Aorta (tissue), 5 donors: ENCODE data around the gene PRRX1. TPM values are rescaled to one million over a fixed set of nuclear protein-coding genes. Genes with fewer than 3 reads are reported as not detected.

ENCODE experiments used
- ATAC-seq: fragments of 200-7000 bp; cut with Tn5 transposase; one replicate; pipeline ENCODE4 v1.9.1; 2022; ENCODE audit warnings: moderate library complexity; ENCODE audit not compliant: low FRiP score
- DNase-seq, 2 donors: peaks; one replicate each; pipeline ENCODE4 v3.0.0-alpha.2; 2020
- H3K27ac ChIP-seq, 2 donors: one replicate each; pipeline ENCODE4 v1.5.1; 2013; ENCODE audit warnings: low read length in 2 of 2, mild to moderate bottlenecking in 2 of 2, moderate library complexity in 2 of 2, control low read depth in 1 of 2, inconsistent platforms in 1 of 2, low read depth in 1 of 2
- H3K27me3 ChIP-seq, 2 donors: one replicate each; pipeline ENCODE4 v1.6.1; 2013; ENCODE audit warnings: control low read depth in 1 of 2, low read length in 1 of 2, mild to moderate bottlenecking in 1 of 2, moderate library complexity in 1 of 2; ENCODE audit not compliant: insufficient read depth in 2 of 2, control insufficient read depth in 1 of 2
- H3K36me3 ChIP-seq, 2 donors: one replicate each; pipeline ENCODE4 v1.6.1; 2013; ENCODE audit warnings: control low read depth in 1 of 2, low read length in 1 of 2, mild to moderate bottlenecking in 1 of 2; ENCODE audit not compliant: insufficient read depth in 2 of 2, control insufficient read depth in 1 of 2
- H3K4me1 ChIP-seq, 2 donors: one replicate each; pipeline ENCODE4 v1.6.1; 2013; ENCODE audit warnings: low read length in 2 of 2, control low read depth in 1 of 2, mild to moderate bottlenecking in 1 of 2, moderate library complexity in 1 of 2; ENCODE audit not compliant: insufficient read depth in 2 of 2, control insufficient read depth in 1 of 2
- H3K4me3 ChIP-seq, 2 donors: one replicate each; pipeline ENCODE4 v1.5.1; 2013; ENCODE audit warnings: low read length in 2 of 2, control low read depth in 1 of 2, mild to moderate bottlenecking in 1 of 2
- H3K9me3 ChIP-seq: one replicate; pipeline ENCODE4 v1.6.1; 2013; ENCODE audit warnings: mild to moderate bottlenecking, low read length; ENCODE audit not compliant: control insufficient read depth
- WGBS, 2 donors: extraction: QIAGEN DNeasy Blood & Tissue Kit; methylation state at CpG; one replicate each; pipeline ENCODE4 v1.1.7; 2013; 5-methylcytosine and 5-hydroxymethylcytosine counted together
- intact Hi-C, 2 donors: fragments of 100-400 bp; cut with DNase I; formaldehyde crosslinking; loops; one replicate each; pipeline versions ENCODE4 v1.14.2 to v1.15.0; 2022
- polyA plus RNA-seq, 2 donors: library from polyadenylated mRNA; stranded (reverse); fragments of 200-250 nt; gene quantifications; one replicate each; pipeline ENCODE4 v1.2.3, GENCODE V29; 2013
- total RNA-seq, 2 donors: library from RNA; stranded (reverse); fragmentation: NEBNext Ultra II Directional; extraction: Animal tissue kit (Norgen Biotek cat#: 25700); gene quantifications; one replicate each; pipeline ENCODE4 v1.2.1, GENCODE V29; 2021
- donor health status: healthy with polysubstance abuse.
- donor health status: Bipolar disorder and iron deficiency.
- donor health status: DM: no; HTN: no; CAD: no.
- donor health status: DM: no; HTN: no; CAD: no.
- donor health status: DM: yes; HTN: yes; CAD: no.

The PRRX1 gene
- total and polyA plus RNA-seq, 4 donors: 15.2 to 272 (median 105) TPM

DNA sequence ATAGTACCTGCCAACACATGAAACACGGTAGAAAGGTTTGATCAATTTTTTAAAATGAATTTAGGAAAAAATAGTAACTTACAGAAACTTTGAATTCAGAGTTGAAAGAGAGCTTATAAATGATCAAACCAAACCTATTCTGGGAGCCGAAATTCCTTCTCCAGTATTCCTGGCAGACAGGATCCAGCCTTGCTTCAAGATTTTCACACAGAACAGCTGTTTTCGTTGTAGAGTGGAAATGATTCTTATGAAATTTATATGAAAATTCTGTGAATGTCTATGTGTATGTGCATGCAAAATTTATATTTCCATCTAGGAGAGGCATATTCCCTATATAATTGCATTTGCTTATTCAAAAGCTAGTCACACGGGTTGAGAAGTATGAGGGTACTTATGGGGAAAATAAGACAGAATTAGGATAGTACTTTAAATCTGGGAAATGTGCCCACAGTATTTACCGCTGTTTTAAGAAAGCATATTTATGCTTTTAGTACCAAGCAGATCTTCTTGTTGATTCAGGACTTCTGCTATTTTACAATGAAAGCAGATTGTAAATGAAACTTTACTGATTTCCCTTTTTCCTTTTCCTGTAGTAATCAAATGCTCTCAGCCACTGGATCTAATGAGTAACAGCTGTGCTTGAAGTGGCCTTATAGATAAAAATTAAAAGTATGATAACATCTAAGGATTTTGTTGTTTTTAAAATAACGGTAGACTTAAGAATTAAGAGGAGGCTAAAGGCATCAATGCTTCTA is 30.4 kb downstream of the PRRX1 start:
- Histone ChIP-seq H3K9me3 (no peaks in the 10 kb centered on the region), H3K4me1 (peaks cover 4 to 10% of the 10 kb centered on the region in 2 donors), H3K4me3 (no peak overlapping the region), H3K36me3 (no peaks in the 10 kb centered on the region), H3K27ac (no peak overlapping the region), H3K27me3 (no peaks in the 10 kb centered on the region)
- DNase-seq (no peak), ATAC-seq (no peak)
- intact Hi-C loops: no loop called here
- 48 to 53% methylated on average over 6 of the region's 6 CpGs for WGBS, 2 donors

GRCh38 chr1:170695955-170696590 is 32.1 kb downstream of the PRRX1 start:
- Histone ChIP-seq H3K4me1 (peaks cover 6 to 22% of the 10 kb centered on the region in 2 donors), H3K36me3 (no peaks in the 10 kb centered on the region), H3K27ac (peak overlapping the region in 1 of 2 donors; percentile 84), H3K4me3 (no peak overlapping the region), H3K27me3 (no peaks in the 10 kb centered on the region), H3K9me3 (no peaks in the 10 kb centered on the region)
- intact Hi-C loops: no loop called here
- DNase-seq (no peak), ATAC-seq (no peak)
- 23 to 29% methylated on average over 6 of the region's 6 CpGs for WGBS, 2 donors

DNA sequence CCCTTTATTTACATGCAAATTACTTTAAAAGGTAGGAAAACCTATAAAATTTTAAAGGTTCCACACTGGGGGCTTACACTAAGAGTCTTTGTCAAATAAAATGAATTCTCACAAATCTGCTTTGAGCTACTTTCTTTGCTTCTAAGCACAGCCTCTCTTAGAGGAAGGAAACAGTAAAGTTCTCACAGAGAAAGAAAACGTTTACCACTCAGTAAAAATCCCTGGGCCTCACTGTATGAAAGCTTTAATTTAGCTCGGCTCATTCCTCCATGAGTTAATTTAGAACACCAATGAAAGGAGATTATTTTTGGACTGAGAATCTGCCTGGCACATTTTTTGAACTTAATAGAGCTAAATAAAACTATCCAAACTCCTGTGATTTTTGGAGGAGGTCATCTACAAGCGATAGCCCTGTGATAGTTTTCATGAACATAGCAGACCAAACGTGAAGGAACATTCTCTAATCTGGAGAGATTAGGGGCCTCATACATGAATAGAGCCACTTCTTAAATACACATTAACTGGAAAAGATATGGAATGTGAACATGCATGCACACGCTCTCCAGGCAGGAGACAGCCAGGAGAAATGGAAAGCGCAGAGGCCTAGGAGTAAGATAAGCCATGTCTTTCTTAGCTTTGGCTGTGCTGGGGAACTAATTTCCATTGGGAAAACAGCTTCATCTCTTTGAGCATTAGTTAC is 32.8 kb downstream of the PRRX1 start:
- no peaks in the 10 kb centered on the region for H3K9me3 ChIP-seq
- no peak overlapping the region for H3K4me3 ChIP-seq
- WGBS, 2 donors: 5 to 6% methylated on average over 6 of the region's 6 CpGs
- H3K36me3 ChIP-seq: no peaks in the 10 kb centered on the region
- H3K4me1 ChIP-seq: peaks cover 6 to 22% of the 10 kb centered on the region in 2 donors
- peak overlapping the region in 1 of 2 donors; percentile 73 for H3K27ac ChIP-seq
- intact Hi-C loops: no loop called here
- no peaks in the 10 kb centered on the region for H3K27me3 ChIP-seq
- DNase-seq: no peak
- ATAC-seq: no peak

DNA sequence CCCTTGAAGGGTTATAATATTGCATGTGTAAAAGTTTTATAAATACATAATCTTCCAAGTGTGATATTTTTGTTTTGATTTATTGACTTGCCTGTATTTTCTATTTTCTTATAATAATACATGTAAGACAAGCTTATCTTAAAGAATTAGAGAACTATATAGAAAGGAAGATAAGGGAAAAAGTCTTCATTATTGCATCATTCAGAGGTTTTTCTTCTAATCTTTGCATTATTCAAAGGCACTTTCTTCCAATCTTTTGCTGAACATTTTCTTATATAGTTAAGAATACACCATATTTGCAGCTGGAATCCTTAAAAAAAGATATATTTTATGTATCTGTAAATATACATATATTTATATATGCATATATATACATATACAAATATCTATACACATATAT is 33.4 kb downstream of the PRRX1 start:
- no peak overlapping the region for H3K27ac ChIP-seq
- no peak for ATAC-seq
- no peaks in the 10 kb centered on the region for H3K27me3 ChIP-seq
- H3K36me3 ChIP-seq: no peaks in the 10 kb centered on the region
- no peak for DNase-seq
- intact Hi-C loops: no loop called here
- H3K9me3 ChIP-seq: no peaks in the 10 kb centered on the region
- H3K4me1 ChIP-seq: peaks cover 6 to 22% of the 10 kb centered on the region in 2 donors
- no peak overlapping the region for H3K4me3 ChIP-seq

DNA sequence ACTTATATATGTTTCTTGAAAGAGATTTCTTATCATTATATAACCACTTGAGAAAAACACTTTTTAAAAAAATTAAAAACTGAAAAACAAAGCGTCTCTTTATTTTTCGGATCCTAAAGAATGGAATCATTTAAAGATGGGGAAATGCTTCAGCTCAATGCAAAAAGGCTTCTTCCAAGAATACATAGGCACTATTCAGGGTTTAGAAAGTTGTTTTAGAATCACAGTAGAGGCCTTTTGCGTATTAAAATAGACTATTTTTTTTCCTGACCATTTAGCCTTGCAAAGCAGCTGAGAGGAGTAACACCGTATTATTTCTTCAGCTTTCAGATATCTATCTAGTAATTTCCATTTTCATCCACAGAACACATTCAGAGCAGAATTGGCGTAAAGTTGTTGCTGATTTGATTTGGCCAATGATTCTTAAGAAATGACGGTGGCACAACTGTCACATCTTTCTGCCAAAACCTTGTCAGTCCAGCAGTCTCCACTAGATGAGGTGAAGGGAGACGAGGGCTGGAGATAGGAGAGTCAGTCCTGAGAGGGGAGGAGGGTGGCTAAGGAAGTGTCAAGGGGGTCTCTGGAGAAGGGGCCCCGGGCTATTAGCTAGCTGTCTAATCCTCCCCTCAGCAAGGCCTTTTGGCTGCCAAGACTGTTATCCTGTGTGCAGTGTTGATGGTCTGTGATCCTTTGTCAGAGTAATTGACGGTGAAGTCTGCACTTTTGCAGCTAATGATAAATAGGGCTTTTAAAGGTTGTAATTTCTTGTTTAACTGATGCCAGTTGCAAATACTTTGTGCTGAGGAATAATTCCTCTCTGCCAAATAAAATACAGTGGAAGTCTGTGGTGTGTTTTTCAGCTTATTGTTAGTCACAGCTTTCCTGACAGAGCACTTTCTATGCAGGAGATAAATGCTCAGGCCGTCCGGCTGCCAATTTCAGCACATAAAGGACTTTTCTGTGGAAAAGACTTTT is 34.7 kb downstream of the PRRX1 start:
- Histone ChIP-seq H3K36me3 (no peaks in the 10 kb centered on the region), H3K4me3 (no peak overlapping the region), H3K27ac (peak overlapping the region; percentile 44 to 86), H3K4me1 (peaks cover 6 to 18% of the 10 kb centered on the region in 2 donors), H3K27me3 (no peaks in the 10 kb centered on the region), H3K9me3 (no peaks in the 10 kb centered on the region)
- 11 to 19% methylated on average over 11 of the region's 11 CpGs for WGBS, 2 donors
- ATAC-seq: peak; percentile 47
- DNase-seq: peak in 1 of 2 donors; percentile 55
- intact Hi-C loops: no loop called here

GRCh38 chr1:170699696-170700095 is 35.8 kb downstream of the PRRX1 start:
- whole genome bisulfite sequencing, 2 donors: 80 to 81% methylated on average over 8 of the region's 8 CpGs
- DNase-seq: no peak
- Histone ChIP-seq H3K4me1 (peaks cover 8 to 24% of the 10 kb centered on the region in 2 donors), H3K4me3 (no peak overlapping the region), H3K36me3 (no peaks in the 10 kb centered on the region), H3K27ac (peak overlapping the region in 1 of 2 donors; percentile 60), H3K27me3 (no peaks in the 10 kb centered on the region), H3K9me3 (no peaks in the 10 kb centered on the region)
- intact Hi-C loops: no loop called here
- ATAC-seq: no peak

DNA sequence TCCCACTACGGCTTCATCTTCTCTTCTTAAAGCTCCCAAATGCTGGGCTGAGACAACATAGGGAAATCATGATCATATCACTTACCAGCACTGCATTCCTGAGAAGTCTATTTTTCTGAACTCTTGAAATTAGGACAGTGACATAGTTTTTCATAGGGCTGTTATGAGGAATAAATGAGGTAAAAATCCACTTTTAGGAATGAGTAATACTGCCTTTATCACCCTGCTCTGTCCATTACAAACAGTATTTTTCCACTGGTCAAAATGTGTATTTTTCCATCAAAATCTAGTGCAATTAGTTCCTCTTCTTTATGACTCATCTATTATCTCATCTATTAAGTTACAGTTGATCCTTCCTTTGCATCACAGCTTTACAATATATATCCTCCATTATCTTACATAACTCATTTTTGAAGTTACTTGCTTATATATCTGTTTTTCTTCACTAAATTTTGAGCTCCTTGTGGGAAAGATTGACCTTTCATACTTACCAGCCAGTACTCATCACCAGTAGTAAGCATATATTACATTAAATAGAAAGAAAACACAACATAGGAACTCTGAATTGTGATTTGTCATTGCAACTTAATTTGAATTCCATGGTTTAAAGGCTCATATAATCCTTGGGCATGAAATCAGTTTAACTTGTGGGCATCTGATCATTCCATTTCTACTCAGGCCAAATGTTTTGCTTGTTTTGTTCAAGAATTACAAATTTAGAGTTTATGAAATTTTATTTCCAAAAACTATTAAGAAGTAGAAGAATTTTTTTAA is 37.1 kb downstream of the PRRX1 start:
- H3K27ac ChIP-seq: peak overlapping the region in 1 of 2 donors; percentile 86
- ATAC-seq (peak; percentile 40), DNase-seq (no peak)
- H3K9me3 ChIP-seq: no peaks in the 10 kb centered on the region
- no peaks in the 10 kb centered on the region for H3K27me3 ChIP-seq
- WGBS, 2 donors: 66 to 69% methylated on average over 1 of the region's 1 CpG
- no peaks in the 10 kb centered on the region for H3K36me3 ChIP-seq
- H3K4me1 ChIP-seq: peaks cover 6 to 24% of the 10 kb centered on the region in 2 donors
- intact Hi-C loops: no loop called here
- H3K4me3 ChIP-seq: no peak overlapping the region
